HG03354 (cell line): ENCODE results near the gene TSPAN18.

ENCODE experiments used
- ATAC-seq: cut with Tn5 transposase; IDR thresholded peaks from one replicate; pipeline ENCODE4 v1.9.1; 2021; ENCODE audit warnings: mild to moderate bottlenecking; ENCODE audit not compliant: unreplicated experiment, poor library complexity, severe bottlenecking

Gene TSPAN18

GRCh38 chr11:44734843-44735381 lies 8.2 kb downstream of the TSPAN18 start:
- ATAC-seq, result no peak

- ATAC-seq, result no peak
These were observed 10.0 kb downstream of the TSPAN18 start for GRCh38 chr11:44736791-44737190.

- ATAC-seq, result no peak
These were observed 10.7 kb downstream of the TSPAN18 start for GRCh38 chr11:44737245-44738085.

- no peak for ATAC-seq
These were observed 12.0 kb downstream of the TSPAN18 start for GRCh38 chr11:44738791-44739190.

- ATAC-seq, result no peak
These were observed 14.2 kb downstream of the TSPAN18 start for GRCh38 chr11:44740967-44741366.

GRCh38 chr11:44741976-44742375 lies 15.2 kb downstream of the TSPAN18 start:
- no peak for ATAC-seq

GRCh38 chr11:44742508-44743246 lies 15.9 kb downstream of the TSPAN18 start:
- no peak for ATAC-seq

DNA sequence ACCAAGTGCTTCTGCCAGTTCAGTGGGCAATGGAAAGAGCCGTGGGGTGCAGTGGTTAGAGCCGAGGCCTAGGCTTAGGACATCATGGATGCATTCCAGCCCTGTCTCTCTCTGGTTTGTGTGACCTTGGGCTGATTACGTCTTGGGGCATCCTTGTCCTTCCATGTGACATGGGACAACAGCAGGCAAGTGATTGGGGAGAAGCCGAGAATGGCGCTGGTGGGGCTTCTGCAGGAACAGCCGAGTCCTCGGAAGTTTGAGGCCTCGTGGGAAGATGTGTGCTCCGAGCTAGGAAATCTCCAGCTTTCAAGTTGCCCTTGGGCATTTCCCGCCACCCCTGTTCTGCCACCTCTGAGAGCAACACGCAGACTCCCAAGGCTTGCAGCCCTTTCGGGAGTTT lies 16.6 kb downstream of the TSPAN18 start:
- ATAC-seq, result no peak

DNA sequence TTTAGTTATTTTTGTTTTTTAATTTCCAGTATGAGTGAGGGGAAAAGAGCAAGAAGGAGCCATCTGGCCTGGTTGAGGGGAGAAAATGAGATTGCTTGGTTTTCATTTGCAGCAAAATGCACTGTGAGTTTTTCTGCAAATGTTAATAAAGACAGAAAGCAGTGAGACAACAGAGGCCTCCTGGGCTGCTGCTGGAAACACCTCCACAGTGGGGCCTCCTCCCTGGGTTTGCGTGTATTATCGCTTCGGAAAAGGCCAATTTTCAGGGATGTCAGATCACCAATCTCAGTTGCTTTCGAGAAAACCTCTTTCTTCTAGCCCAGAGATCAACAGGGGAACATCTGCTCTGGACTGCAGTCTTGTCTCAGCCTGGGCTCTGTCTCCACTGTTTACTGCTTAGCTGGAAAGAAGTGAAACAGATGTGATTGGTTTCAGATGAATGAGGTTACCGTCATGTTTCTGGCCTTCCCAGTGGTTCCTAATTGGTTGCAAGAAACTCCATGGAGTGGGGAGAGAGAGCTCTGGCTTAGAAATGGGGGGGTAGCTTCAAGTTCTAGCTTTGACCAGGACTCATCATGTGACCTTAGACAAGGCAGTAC lies 17.3 kb downstream of the TSPAN18 start:
- ATAC-seq, result no peak

- ATAC-seq, result no peak
These were observed 20.1 kb downstream of the TSPAN18 start for GRCh38 chr11:44746894-44747293.

DNA sequence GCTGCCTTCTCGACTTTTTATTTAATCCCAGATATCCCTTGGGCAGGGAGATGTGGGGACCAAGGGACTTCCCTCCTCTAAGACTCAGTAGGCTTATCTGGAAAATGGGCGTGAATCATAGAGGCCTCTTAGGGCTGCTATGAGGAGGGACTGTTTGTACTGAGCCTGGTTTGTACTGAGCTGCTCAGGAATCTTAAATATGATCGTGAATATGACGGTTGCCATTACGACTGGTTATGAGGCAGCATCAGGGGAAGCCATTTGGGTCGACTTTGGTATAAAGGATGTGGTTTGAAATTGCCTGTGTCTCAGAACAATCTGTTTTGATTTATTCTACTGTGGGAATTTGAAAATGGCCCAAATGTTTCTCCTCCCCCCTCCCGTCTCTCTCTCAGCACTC lies 20.6 kb downstream of the TSPAN18 start:
- ATAC-seq, result no peak

DNA sequence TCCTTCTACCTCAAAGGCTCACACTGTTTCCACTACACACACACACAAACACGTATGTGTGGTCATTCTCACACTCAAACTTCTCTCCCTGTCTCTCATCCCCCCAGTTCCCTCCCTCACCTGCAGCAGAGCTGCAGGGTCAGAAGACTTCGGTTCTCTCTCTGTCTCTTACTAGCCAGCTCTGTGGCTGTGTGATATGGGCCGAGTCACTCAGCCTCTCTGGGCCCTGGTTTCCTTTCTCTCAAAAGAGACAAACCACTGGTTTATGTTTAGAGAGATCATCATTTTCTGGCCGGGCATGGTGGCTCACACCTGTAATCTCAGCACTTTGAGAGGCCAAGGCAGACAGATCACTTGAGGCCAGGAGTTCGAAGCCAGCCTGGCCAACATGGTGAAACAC lies 21.1 kb downstream of the TSPAN18 start:
- ATAC-seq, result no peak

DNA sequence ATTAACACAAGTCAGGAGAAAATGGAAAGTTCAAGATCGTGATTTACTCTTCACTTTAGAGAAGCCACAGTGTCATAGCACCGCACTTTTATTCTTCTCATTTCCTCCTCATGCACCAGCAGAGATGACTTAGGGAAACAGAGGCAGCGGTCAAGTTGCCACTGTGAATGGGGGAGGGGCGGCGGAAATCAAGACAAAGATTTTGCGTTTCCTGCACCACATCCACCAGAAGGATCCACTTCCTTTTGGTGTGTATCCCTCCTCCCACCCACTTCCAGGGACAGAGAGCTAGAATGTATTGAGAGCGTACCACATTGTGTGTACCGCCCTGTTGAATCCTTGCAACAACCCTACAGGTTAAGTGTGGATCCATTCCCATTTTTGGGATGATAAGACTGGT lies 21.8 kb downstream of the TSPAN18 start:
- ATAC-seq, result no peak

GRCh38 chr11:44749189-44749588 lies 22.4 kb downstream of the TSPAN18 start:
- no peak for ATAC-seq

DNA sequence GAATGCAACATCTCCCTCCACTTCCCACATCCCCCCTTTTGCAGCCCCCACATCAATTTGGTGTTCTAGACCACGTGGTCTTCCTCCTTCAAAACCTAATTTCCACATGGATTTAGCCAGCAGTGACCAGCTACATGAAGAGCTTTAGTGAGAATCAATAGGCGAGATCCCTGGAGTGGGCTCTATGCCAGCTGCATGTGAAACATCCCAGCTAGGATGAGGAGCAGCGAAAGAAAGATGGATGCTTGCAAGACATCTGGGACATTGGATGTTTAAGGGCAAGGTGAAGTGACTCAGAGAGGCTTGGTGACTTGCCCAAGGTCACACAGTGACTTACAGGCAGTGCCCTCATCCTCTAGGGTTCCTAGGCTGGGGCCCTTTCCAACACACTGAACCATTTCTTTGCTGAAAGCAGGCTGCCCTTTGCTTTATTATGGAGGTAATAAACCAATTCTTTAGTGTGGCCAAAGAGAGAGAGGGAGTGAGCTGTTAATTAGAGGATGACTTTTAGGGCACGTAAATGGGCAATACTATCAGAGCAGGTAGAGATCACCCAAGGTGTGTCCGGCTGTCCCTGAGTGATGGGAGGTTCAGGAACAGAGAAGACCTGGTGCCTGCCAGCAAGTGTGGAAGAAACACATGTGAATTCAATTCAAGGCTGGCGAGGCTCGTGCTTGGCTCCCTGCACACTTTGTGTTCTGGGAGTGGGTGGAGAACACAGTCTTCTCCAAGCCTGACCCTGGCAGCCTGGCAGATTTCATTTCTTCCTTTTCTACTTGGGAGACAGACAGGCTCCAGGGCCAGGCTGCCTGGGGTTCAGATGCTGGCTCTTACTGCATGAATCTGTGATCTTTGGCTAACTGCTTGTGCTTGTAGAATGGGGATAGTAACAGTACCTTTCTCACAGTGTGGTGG lies 24.0 kb downstream of the TSPAN18 start:
- no peak for ATAC-seq

- ATAC-seq, result no peak
These were observed 25.5 kb downstream of the TSPAN18 start for GRCh38 chr11:44752300-44752699.

DNA sequence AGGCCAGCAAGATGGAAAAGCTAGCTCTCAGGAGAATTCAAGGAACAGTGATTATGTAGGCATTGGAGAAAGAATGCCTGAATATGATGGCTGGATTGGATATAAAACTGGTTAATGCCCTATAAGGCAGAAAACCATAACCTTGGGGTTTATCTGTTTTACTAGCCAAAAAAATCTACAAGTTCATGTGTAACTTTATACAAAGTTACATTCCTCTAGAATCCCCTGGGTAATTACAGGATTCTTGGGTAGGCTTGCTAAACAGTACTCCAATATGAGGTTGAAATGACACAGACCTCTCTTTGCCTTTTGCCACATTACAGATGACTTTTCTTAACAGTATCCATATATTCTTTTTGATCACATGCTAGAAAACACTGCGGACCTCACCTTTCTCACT lies 26.0 kb downstream of the TSPAN18 start:
- no peak for ATAC-seq

GRCh38 chr11:44753961-44754645 lies 27.3 kb downstream of the TSPAN18 start:
- ATAC-seq, result no peak
